Measurements from ENCODE around the gene SDS. TPM values are rescaled to one million over a fixed set of nuclear protein-coding genes. Genes with fewer than 3 reads are reported as not detected.

The SDS gene
- total and polyA plus RNA-seq, 4 donors: 0.39 to 2.4 (median 0.99) TPM

- WGBS (ENCODE audit: insufficient coverage): 92% methylated on average over 6 of the region's 6 CpGs
- no peak overlapping the region for H3K4me3 ChIP-seq (ENCODE audit: low read depth, low read length)
- H3K4me1 ChIP-seq (ENCODE audit: control insufficient read depth, insufficient read depth, low read length): peaks cover 3% of the 10 kb centered on the region
- H3K27ac ChIP-seq (ENCODE audit: low read depth, low read length): no peak overlapping the region
- no peak for DNase-seq (ENCODE audit: low read depth in 4 of 6, low spot score in 6 of 6)
- H3K9me3 ChIP-seq (ENCODE audit: control insufficient read depth, insufficient read depth, low read length): no peaks in the 10 kb centered on the region
- peaks cover 70% of the 10 kb centered on the region for H3K36me3 ChIP-seq (ENCODE audit: control insufficient read depth, insufficient read depth, low read length)
- no peaks in the 10 kb centered on the region for H3K27me3 ChIP-seq (ENCODE audit: control insufficient read depth, insufficient read depth, low read length)
Observed at GRCh38 chr12:113371808-113372207, 31.9 kb downstream of the SDS start.

- 98% methylated on average over 4 of the region's 7 CpGs for WGBS (ENCODE audit: insufficient coverage)
- Histone ChIP-seq H3K4me1 (ENCODE audit: control insufficient read depth, insufficient read depth, low read length) (peaks cover 3% of the 10 kb centered on the region), H3K9me3 (ENCODE audit: control insufficient read depth, insufficient read depth, low read length) (no peaks in the 10 kb centered on the region), H3K27ac (ENCODE audit: low read depth, low read length) (no peak overlapping the region), H3K36me3 (ENCODE audit: control insufficient read depth, insufficient read depth, low read length) (peaks cover 66% of the 10 kb centered on the region), H3K27me3 (ENCODE audit: control insufficient read depth, insufficient read depth, low read length) (no peaks in the 10 kb centered on the region), H3K4me3 (ENCODE audit: low read depth, low read length) (no peak overlapping the region)
- DNase-seq (ENCODE audit: low read depth in 4 of 6, low spot score in 6 of 6): no peak
Observed at GRCh38 chr12:113370923-113371682, 32.6 kb downstream of the SDS start.

DNA sequence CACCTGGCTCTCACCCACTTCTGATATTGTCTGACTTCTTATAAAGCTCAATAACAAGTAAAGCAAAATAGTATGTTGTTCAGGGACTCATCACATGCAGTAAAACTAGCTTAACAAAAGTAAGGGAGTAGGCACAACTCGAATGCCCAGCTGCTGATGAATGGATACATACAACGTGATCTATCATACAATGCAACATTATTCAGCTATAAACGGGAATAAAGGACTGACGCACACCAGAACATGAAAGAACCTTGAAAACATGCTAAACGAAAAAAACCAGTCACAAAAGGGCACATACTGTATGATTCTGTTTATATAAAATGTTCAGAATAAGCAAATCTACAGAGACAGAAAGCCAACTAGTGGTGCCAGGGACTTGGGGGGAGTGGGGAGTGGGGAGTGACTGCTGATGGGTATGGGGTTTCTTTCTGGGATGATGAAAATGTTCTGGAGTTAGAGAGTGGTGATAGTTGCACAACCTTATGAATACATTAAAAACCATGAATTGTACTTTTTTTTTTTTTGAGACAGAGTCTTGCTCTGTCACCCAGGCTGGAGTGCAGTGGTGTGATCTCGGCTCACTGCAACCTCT is 34.2 kb downstream of the SDS start:
- no peaks in the 10 kb centered on the region for H3K9me3 ChIP-seq (ENCODE audit: control insufficient read depth, insufficient read depth, low read length)
- no peak overlapping the region for H3K27ac ChIP-seq (ENCODE audit: low read depth, low read length)
- no peak overlapping the region for H3K4me3 ChIP-seq (ENCODE audit: low read depth, low read length)
- H3K4me1 ChIP-seq (ENCODE audit: control insufficient read depth, insufficient read depth, low read length): peaks cover 3% of the 10 kb centered on the region
- DNase-seq (ENCODE audit: low read depth in 4 of 6, low spot score in 6 of 6): no peak
- peaks cover 52% of the 10 kb centered on the region for H3K36me3 ChIP-seq (ENCODE audit: control insufficient read depth, insufficient read depth, low read length)
- H3K27me3 ChIP-seq (ENCODE audit: control insufficient read depth, insufficient read depth, low read length): no peaks in the 10 kb centered on the region
- WGBS (ENCODE audit: insufficient coverage): no CpG with 5 or more reads among the region's 6 CpGs

- Histone ChIP-seq H3K27me3 (ENCODE audit: control insufficient read depth, insufficient read depth, low read length) (no peaks in the 10 kb centered on the region), H3K4me3 (ENCODE audit: low read depth, low read length) (no peak overlapping the region), H3K9me3 (ENCODE audit: control insufficient read depth, insufficient read depth, low read length) (no peaks in the 10 kb centered on the region), H3K36me3 (ENCODE audit: control insufficient read depth, insufficient read depth, low read length) (peaks cover 49% of the 10 kb centered on the region), H3K27ac (ENCODE audit: low read depth, low read length) (no peak overlapping the region), H3K4me1 (ENCODE audit: control insufficient read depth, insufficient read depth, low read length) (peaks cover 5% of the 10 kb centered on the region)
- no peak for DNase-seq (ENCODE audit: low read depth in 4 of 6, low spot score in 6 of 6)
- 100% methylated on average over 3 of the region's 4 CpGs for WGBS (ENCODE audit: insufficient coverage)
Observed at GRCh38 chr12:113368331-113368730, 35.4 kb downstream of the SDS start.

GRCh38 chr12:113366827-113367226 is 36.9 kb downstream of the SDS start:
- Histone ChIP-seq H3K36me3 (ENCODE audit: control insufficient read depth, insufficient read depth, low read length) (peaks cover 34% of the 10 kb centered on the region), H3K4me3 (ENCODE audit: low read depth, low read length) (no peak overlapping the region), H3K27ac (ENCODE audit: low read depth, low read length) (no peak overlapping the region), H3K9me3 (ENCODE audit: control insufficient read depth, insufficient read depth, low read length) (no peaks in the 10 kb centered on the region), H3K27me3 (ENCODE audit: control insufficient read depth, insufficient read depth, low read length) (no peaks in the 10 kb centered on the region), H3K4me1 (ENCODE audit: control insufficient read depth, insufficient read depth, low read length) (peaks cover 5% of the 10 kb centered on the region)
- no CpG with 5 or more reads among the region's 4 CpGs for WGBS (ENCODE audit: insufficient coverage)
- DNase-seq (ENCODE audit: low read depth in 4 of 6, low spot score in 6 of 6): no peak

DNA sequence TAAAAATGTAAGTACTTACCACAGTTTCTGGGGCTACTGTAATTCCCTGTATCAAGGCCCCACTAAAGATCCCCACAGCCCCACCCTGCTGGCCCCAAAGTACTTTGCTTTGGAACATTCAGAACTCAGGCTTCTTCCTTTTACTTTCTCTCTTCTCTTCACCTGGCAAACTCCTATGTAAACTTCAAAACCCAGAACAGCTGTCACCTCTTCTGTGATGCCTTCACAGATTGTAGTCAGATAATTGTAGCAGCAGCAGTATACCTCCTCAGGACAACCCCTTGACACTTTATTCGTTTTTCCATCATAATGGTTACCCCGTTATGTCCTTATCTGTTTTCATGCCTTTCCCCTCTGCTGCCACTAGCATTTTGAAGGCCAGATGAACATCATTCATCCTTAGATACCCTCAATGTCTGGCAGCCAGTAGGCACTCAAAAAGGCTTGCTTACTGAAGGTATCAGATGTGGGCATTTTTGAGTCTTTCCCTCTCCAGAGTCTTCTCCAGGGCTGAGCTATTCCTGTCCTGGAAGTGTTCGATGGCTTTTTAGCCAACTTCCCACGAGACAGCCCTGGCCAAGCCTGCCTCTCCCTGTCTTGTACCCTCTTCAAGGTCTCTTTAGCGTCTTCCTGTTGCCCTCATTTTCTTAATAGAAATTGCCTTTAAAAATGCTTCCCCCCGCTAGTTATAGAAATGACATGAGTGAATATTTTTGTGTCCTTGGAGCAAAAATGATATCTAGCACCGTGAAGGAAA is 37.9 kb downstream of the SDS start:
- no peak for DNase-seq (ENCODE audit: low read depth in 4 of 6, low spot score in 6 of 6)
- Histone ChIP-seq H3K4me3 (ENCODE audit: low read depth, low read length) (no peak overlapping the region), H3K27ac (ENCODE audit: low read depth, low read length) (no peak overlapping the region), H3K9me3 (ENCODE audit: control insufficient read depth, insufficient read depth, low read length) (no peaks in the 10 kb centered on the region), H3K4me1 (ENCODE audit: control insufficient read depth, insufficient read depth, low read length) (peaks cover 5% of the 10 kb centered on the region), H3K27me3 (ENCODE audit: control insufficient read depth, insufficient read depth, low read length) (no peaks in the 10 kb centered on the region), H3K36me3 (ENCODE audit: control insufficient read depth, insufficient read depth, low read length) (peaks cover 24% of the 10 kb centered on the region)
- 91% methylated on average over 4 of the region's 7 CpGs for WGBS (ENCODE audit: insufficient coverage)

DNA sequence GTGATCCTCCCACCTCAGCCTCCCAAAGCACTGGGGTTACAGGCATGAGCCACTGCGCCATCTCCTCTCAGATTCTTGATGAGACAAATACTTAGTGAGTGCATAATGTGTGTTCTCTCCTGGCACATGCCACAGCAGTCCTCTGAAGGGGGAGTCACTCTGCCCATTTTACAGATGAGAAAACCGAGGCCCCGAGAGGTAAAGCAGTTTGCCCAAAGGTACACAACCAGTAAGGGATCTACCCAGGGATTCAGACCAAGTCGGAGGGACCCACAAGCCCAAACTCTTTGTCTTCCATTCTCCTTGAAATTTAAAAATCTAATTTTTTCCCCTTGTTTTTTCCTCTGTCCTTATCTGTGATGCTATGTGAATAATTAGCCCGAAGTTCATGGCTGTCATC is 39.0 kb downstream of the SDS start:
- peaks cover 9% of the 10 kb centered on the region for H3K4me1 ChIP-seq (ENCODE audit: control insufficient read depth, insufficient read depth, low read length)
- no peak overlapping the region for H3K4me3 ChIP-seq (ENCODE audit: low read depth, low read length)
- H3K27me3 ChIP-seq (ENCODE audit: control insufficient read depth, insufficient read depth, low read length): no peaks in the 10 kb centered on the region
- no peak for DNase-seq (ENCODE audit: low read depth in 4 of 6, low spot score in 6 of 6)
- H3K36me3 ChIP-seq (ENCODE audit: control insufficient read depth, insufficient read depth, low read length): peaks cover 27% of the 10 kb centered on the region
- WGBS (ENCODE audit: insufficient coverage): 100% methylated on average over 2 of the region's 5 CpGs
- H3K9me3 ChIP-seq (ENCODE audit: control insufficient read depth, insufficient read depth, low read length): no peaks in the 10 kb centered on the region
- H3K27ac ChIP-seq (ENCODE audit: low read depth, low read length): no peak overlapping the region

GRCh38 chr12:113361574-113362370 is 41.9 kb downstream of the SDS start:
- H3K9me3 ChIP-seq (ENCODE audit: control insufficient read depth, insufficient read depth, low read length): no peaks in the 10 kb centered on the region
- DNase-seq (ENCODE audit: low read depth in 4 of 6, low spot score in 6 of 6): no peak
- no peaks in the 10 kb centered on the region for H3K27me3 ChIP-seq (ENCODE audit: control insufficient read depth, insufficient read depth, low read length)
- 89% methylated on average over 7 of the region's 12 CpGs for WGBS (ENCODE audit: insufficient coverage)
- H3K4me3 ChIP-seq (ENCODE audit: low read depth, low read length): no peak overlapping the region
- peaks cover 15% of the 10 kb centered on the region for H3K36me3 ChIP-seq (ENCODE audit: control insufficient read depth, insufficient read depth, low read length)
- no peak overlapping the region for H3K27ac ChIP-seq (ENCODE audit: low read depth, low read length)
- H3K4me1 ChIP-seq (ENCODE audit: control insufficient read depth, insufficient read depth, low read length): peaks cover 27% of the 10 kb centered on the region

DNA sequence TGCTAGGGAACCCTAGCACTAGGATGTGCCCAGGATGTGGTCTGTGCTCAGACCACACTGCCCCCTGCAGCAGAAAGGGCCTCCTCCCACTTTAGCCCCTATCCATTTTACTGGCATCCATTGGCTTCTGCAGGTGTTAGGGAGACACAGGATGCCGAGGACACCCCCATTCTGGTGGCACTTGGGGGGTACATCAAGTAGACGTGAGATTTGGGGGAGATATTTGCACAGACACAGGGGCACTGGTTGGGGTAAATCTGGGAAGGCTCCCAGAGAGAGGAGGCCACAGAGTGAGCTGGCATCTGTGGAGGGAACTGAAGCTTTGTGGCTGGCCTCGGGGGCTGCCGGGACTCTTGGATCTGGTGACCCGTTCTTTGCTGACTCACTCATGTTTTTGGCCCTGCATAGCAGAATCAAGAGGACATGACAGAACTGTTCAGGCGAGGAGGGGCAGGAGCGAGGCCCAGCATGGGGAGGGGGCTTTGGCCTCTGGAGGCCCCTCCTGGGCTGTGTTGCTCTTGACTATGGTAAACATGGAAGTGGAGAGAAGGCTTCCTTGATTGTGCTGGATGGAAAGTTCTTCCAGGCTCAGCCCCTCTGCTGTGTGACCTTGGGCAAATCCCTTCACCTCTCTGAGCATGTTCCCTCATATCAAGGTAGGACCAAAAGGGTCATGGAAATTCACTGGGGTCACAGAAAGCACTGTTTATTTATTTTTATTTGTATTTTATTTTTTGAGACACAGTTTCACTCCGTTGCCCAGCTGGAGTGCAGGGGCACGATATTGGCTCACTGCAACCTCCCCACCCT is 43.5 kb downstream of the SDS start:
- H3K9me3 ChIP-seq (ENCODE audit: control insufficient read depth, insufficient read depth, low read length): no peaks in the 10 kb centered on the region
- no peaks in the 10 kb centered on the region for H3K27me3 ChIP-seq (ENCODE audit: control insufficient read depth, insufficient read depth, low read length)
- no peak for DNase-seq (ENCODE audit: low read depth in 4 of 6, low spot score in 6 of 6)
- 86% methylated on average over 8 of the region's 9 CpGs for WGBS (ENCODE audit: insufficient coverage)
- peaks cover 12% of the 10 kb centered on the region for H3K36me3 ChIP-seq (ENCODE audit: control insufficient read depth, insufficient read depth, low read length)
- peak overlapping the region; percentile 79 for H3K4me3 ChIP-seq (ENCODE audit: low read depth, low read length)
- H3K27ac ChIP-seq (ENCODE audit: low read depth, low read length): peak overlapping the region; percentile 25
- peaks cover 27% of the 10 kb centered on the region for H3K4me1 ChIP-seq (ENCODE audit: control insufficient read depth, insufficient read depth, low read length)

All from spinal cord (tissue), 10 donors.